HG02884 (cell line): Measurements from ENCODE around the gene VPS18.

ENCODE experiments used
- ATAC-seq: cut with Tn5 transposase; IDR thresholded peaks from one replicate; pipeline ENCODE4 v1.9.1; 2021; ENCODE audit warnings: mild to moderate bottlenecking, moderate library complexity; ENCODE audit not compliant: unreplicated experiment

Gene VPS18

DNA sequence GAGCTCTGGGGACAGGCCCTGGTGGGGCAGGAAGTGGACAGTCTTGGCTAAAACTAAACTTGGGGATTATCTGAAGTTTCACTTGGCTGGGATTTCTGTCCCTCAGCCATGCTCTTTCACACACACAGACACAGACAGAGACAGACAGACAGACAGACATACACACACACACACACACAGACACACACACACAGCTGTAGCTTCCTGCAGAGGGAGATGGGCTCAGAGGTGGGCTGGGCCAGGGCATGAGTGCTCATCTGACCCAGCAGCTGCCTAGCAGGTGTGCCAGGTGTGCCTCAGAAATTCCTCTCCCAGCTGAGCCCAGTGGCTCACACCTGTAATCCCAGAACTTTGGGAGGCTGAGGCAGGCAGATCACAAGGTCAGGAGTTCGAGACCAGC is 23.5 kb upstream of the VPS18 start:
- no peak for ATAC-seq

DNA sequence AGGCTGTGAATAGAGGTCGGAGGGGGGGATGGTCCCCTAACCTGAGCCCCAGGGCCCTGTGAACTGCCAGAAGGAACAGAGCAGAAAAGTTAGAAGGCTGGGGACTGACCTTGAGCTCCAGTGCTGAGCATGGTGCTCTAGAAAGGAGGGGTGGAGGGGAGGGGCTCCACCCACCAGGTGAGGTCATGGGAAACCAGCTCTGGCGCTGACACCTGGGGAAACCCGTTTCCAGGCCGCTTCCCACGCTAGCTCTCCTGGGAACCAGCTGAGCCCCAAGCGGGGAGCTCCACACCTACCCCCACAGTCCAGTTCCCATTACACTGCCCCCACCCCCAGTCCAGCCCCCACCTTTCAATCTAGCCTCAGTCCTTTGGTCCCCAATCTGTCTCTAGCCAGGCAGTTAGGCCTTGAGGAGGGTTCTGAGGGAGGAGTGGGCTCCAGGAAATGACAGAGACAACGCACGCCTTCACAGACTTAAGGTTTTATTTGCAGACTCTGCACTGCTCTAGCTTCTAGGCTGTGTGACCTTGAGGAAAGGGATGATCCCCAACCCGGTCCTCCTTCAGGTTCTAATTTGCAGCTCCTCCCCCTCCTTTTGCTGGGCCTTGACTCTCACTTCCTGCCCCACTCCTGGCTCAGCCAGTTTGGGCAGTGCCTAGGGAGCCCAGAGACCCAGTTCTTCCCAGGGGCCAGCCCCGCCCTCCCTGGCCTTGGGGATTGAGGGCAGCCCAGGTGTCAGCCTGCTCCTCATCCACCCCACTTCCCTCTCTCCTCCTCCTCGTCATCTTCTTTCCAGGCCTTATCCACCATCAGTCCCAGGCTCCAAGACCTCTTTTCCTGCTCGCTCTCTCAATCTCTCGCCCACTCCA is 22.3 kb upstream of the VPS18 start:
- no peak for ATAC-seq

DNA sequence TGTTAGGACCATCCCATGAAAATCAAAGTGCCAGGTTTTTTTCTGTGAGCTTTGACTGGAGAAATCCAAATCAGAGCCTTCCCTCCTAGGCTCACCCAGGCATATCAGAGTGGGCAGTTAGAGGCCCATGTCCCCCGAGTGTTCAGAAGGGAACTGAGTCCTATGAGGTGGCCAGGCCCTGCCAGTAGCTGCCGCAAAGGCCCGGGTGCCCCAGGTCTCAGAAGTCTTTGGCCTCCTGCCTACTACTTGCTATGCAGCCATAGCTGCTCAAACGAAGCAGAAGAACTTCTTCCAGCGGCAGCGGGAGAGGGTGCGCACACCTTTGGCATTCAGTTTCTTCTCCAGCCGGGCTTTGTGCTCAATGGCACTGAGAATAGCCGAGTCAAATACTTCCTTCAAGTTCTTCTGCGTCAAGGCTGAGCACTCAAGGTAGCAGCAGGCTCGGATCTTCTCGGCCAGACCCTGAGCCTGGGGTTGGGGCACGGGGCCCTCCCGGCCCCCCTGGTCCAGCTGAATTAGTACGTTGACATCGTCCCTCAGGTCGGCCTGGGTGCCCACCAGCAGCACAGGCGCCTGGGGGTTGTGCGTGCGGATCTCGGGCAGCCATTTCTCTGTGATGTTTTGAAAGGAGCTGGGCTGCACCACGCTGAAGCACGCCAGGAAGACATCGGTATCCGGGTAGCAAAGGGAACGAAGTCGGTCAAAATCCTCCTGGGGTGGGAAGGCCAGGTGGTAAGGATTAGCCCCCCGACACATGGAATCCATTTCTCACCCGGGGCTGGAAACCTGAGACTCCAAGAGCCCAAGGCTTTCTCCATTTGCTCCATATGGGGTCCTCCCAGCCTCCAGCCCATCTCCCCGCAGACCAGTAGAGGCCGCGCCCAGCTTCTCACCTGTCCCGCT is 21.2 kb upstream of the VPS18 start:
- no peak for ATAC-seq

DNA sequence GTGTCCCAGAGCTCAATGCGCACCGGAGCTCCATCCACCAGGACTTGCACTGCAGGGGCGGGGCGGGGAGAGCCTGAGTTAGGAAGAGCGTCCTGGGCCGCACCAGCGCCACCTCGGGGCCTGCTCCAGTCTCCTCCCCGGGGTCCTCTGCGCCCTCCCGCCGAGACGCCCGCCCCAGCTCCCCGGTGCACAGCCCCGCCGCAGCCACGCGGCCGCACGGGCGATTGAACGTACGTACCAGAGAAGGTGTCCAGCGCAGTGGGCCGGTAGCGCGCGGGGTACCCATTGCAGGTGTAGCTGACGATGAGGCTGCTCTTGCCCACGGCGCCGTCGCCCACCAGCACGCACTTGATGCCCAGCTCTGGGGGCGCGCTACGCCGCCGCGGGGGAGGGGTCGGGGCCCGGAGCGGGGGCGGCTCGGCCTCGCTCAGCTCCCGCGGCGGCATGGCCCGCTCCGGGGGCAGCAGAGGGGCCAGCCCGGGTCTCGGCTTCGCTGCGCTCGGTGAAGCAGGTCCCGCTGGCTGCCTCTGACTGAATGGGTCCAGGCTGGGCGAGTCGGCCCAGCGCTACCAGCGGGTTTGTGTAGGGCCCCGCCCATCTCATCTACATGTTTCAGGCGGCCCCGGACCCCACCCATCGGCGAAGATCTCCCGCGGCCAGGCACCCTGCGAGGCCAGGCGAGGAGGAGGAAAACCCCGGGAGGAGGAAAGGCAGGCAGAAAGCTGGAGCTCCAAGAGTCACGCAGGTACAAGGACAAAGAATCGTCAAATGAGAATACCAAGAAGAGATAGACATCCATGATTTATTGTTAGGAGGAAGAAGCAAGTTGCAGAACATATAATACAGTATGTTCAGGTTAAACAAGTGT is 20.3 kb upstream of the VPS18 start, which contains the start of gene RHOV:
RHOV (minus strand) TSS at position 541 of the 868 bp plus-strand sequence; CDS start at position 446, 95 bp downstream.
- ATAC-seq, result peak; percentile 50

DNA sequence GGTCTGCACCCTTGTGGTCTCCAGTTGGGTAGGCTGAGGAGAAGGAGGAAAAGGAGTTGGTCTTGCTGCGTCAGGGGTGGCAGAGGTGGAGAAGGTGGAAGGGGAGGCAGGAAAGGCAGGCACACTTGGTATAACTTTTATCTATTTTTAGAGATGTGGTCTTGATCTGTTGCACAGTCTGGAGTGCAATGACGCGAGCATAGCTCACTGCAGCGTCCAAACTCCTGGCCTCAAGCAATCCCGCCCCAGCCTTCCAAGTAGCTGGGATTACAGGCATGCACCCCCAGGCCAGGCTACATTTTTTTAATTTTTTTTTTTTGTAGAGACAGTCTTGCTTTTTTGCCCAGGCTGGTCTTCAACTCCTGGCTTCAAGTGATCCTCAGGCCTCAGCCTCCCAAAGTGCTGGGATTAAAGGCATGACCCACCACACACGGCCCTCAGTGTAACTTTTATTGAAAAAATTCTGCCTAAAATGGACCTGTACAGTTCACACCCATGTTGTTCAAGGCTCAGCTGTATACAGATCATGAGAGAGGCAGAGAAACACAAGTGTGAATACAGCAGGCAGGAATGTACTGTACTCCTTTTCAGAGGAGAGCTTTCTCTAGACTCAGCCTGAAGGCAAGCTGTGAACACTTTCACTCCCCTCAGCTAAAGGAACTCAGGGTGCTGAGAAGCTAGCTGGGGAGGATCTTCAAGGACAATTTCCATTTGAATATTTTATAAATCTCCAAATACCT is 18.1 kb upstream of the VPS18 start:
- no peak for ATAC-seq

DNA sequence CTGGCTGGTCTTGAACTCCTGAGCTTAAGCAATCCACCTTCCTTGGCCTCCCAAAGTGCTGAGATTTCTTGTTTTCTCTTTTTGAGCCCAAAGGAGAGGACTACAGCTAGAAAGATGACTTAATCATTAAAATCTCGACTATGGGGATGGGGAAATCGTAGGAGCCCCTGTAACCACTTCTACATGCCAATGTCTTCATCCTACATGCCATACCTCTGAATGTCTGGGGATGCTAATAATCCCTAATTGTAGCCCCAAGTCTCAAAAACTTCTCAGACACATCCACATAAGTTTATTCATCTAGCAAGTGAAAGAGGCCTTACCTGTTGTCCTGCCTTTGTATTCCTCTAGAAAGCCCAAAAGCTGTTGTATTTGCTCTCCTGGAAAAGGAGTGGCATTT is 16.6 kb upstream of the VPS18 start:
- ATAC-seq, result no peak

DNA sequence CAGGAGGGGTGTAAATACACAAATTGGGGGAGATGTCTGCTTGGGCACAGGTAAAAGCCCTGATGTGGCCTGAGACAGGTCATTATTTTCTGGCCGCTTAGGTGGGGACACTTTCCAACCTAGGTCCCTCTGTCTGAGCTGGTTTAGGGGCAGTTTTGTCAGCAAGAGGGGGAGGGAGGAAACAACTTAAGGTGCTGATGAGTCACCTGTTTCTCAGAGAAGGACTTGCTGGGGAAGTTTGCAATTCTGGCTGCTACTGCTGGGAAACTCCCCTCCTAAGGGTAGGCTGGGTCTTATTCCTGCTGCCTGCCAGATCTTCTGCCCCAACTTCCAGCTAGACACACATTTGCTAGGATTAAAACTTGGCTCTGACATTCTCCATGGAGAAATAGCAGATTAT is 15.5 kb upstream of the VPS18 start:
- peak; percentile 61 for ATAC-seq

DNA sequence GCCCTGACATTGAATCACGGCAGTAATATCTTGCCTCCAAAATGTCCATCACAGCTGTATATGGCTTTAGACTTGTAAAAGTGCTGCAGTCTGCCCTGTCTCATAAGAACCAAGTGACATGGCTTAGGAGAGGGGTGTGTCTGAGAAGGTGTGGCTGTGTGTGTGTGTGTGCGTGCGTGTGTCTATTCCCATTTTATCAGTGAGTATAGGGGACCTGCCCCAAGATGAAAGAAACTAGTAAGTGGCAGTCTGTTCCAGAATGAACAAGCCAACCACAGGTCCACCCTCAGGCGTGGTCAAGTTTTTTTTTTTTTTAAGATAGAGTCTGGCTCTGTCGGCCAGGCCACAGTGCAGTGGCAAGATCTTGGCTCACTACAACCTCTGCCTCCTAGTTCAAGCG is 14.6 kb upstream of the VPS18 start:
- no peak for ATAC-seq

DNA sequence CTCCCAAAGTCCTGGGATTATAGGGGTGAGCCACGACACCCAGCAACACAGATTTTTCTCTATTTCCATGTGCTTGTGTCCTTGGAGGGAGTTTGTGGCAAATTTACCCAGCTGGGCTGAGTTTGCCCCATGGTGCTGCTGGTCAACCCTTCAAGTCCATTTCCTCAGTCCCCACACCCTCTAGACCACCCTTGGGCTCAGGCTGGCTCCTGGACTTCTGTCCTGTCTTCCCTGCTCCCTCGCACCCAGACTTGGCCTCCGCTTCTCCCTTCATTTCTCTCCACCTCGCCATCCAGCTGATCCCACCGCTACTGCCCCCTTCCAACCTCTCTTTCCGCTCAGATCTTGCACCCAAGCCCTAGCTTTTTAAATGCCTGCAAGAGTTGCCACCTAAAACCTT is 12.9 kb upstream of the VPS18 start:
- ATAC-seq, result no peak

DNA sequence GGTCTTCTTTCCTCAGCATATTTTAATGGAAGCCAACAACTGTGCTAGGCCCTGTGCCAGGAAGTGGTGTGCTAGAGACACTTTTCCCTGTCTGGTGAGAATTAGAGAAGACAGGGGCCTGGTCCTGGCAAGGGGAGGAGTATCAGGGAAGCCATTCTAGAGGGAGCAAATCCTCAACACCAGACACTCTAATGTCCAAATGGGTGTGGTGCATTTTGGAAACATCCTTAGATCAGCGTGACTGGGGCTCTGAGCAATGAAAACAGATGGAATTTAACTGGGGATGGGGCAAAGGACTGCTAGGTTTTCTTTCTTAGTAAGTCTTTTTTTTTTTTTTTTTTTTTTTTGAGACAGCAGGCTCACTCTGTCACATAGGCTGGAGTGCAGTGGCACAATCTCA is 7.7 kb upstream of the VPS18 start:
- ATAC-seq, result no peak

DNA sequence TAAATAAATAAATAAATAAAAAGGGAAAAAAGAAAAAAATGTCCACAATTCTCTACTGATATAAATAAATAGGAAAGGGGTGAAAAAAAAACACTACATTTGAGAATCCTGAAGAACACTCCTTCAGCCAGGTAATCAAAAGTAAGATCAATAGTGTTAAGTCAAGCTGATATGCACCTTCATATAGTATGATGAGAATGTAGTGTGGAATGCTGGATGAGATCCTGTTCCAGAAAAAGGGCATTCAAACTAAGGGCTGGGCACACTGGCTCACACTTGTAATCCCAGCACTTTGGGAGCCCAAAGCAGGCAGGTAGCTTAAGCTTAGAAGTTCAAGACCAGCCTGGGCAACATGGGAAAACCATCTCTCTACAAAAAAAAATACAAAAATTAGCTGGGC is 5.1 kb upstream of the VPS18 start:
- no peak for ATAC-seq

DNA sequence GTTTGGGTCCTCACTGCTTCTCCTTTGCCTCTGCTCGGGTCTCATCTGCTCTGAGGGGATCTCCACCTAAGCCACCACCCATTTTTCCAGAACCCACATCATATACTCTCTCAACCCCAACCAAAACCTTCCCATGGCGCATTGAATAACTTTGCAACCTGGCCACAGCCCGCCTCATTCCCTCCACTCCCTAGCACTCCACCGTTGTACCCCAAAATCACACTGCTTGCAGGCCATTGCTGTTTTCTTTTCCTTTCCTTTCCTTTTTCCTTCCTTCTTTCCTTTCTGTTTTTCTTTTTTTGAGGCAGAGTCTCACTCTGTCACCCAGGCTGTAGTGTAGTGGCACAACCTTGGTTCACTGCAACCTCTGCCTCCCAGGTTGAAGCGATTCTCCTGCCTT is 3.1 kb upstream of the VPS18 start:
- no peak for ATAC-seq

DNA sequence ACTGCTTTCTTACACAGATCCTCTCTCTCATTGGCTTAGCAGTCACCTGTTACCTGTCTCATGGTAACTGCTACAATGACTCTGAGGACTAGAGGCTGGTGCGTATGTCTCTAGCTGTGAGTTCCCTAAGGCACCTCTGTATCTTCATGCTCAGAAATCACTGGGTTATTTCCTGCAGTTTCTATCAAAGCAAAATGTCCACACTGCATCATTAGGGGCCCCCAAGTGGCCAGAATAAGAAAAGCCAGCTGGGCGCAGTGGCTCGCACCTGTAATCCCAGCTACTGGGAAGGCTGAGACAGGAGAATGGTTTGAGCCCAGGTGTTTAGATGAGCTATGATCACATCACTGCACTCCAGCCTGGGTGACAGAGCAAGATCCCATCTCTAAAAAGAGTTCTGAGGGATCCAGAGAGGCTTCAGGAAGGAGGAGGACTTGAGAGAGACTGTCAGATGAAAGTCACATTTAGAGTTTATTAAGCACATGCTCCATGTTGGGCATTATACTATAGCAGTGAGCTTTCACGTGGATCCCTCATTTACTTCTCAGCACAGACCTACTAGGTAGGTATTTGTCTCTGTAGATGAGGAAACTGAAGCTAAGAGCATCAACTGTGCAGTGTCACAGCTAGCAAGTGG is 2.3 kb upstream of the VPS18 start:
- no peak for ATAC-seq

DNA sequence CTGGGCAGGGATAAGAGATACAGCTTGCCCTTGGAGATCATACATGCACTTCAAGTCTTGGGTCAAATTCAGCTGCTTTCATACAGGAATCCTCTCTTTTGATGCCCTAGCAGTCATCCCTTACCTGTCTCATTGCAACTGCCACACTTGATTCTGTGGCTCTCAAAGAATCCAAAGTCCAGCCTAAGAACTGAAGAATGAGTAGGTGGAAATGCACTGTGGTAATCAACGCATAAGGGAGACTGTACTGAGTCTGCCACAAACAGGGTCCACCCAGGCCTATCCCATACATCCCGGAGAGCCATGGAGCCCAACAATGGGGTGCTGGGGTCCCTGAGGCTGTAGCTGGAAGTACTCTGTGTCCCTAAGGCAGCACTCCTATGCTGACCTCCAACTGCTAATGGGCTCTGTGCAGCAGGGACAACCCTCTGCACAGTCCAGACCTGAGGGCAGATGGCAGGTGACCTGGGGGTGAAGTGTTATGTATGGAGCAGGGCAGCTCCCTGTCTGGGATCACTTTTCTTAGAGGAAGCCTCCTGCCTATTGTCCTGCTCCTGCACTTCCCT is 1.7 kb upstream of the VPS18 start:
- no peak for ATAC-seq

DNA sequence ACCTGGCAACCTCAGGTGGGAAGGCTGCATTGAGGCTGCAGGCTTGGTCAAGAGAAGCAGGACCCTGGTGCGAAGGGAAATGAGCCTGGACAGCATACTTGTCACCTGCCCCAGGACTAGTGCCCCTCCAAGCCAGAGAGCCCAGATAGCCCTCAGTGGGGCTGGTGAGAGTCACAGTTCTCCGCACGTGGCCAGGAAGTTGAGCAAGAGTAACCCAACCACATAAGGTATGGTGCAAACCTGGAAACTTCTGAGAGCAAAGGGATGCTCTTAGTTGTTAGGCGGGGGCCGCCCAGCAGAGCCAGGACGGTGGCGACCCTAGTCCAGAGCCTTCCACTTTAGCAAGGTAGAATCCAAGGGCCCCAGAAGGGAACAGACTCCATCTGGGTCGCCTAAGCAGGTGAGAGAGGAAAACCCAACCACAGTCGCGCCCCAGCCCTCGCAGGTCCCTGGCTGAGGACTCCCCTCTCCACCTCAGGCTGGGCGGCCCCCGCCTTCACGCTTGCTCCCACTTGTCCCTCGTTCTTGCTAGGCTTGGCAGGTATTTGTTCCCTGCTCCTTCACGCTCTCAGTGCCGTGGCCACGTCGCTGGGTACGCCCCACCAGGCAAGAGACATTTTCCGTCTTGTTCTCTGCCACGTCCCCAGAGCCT is 1.1 kb upstream of the VPS18 start:
- no peak for ATAC-seq

DNA sequence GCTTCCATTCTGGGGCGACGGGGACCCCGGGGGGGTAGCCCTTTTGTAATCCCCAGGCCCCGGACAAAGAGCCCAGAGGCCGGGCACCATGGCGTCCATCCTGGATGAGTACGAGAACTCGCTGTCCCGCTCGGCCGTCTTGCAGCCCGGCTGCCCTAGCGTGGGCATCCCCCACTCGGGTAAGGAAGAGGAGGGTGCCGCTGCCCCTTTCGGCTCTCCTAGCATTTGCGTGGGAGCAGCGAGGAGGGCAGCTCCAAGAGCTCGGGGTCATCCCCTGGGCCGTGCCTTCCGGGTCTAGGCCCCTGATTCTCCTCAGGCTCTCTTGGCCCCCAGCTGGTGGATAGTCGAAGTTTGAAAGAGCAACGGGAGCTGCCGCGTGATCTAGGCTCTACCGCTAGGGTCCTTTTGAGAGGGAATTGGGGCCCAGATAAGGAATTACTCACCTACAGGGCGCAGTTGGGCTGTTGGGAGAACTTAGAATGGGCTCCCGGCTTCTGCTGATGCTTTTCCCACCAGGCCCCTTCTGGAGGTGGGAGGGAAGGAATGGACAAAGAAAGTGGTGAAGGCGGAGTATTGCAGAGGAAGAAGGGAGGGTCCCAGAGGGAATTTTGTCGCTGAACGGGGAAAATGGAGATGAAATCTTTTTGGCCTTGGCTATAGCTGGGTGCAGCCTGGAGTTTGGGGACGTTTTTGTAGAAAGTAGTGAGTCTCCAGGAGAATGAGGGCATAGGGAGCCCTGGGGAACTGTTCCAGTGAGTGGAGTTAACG is 615 bp downstream of the VPS18 start:
- no peak for ATAC-seq

DNA sequence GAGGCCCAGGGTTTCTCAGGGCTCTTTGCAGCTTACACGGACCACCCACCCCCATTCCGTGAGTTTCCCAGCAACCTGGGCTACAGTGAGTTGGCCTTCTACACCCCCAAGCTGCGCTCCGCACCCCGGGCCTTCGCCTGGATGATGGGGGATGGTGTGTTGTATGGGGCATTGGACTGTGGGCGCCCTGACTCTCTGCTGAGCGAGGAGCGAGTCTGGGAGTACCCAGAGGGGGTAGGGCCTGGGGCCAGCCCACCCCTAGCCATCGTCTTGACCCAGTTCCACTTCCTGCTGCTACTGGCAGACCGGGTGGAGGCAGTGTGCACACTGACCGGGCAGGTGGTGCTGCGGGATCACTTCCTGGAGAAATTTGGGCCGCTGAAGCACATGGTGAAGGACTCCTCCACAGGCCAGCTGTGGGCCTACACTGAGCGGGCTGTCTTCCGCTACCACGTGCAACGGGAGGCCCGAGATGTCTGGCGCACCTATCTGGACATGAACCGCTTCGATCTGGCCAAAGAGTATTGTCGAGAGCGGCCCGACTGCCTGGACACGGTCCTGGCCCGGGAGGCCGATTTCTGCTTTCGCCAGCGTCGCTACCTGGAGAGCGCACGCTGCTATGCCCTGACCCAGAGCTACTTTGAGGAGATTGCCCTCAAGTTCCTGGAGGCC is 5.4 kb downstream of the VPS18 start:
- ATAC-seq, result no peak
